ENCODE measurements around the gene CRYL1.

GRCh38 chr13:20546556-20546955 is 20.9 kb upstream of the CRYL1 start:
- TF ChIP-seq SP1 (IDR thresholded peaks at IDR 0.05; ENCODE audit: low read depth) (no peak), EZH2 (IDR thresholded peaks at IDR 0.05) (no peak), ATF3 (IDR thresholded peaks at IDR 0.05) (no peak), EGR1 (IDR thresholded peaks at IDR 0.05; ENCODE audit: low read depth) (no peak), JUND (IDR thresholded peaks at IDR 0.05) (no peak), SRF (IDR thresholded peaks at IDR 0.05; ENCODE audit: low read depth) (no peak), POLR2AphosphoS5 (IDR thresholded peaks at IDR 0.05; ENCODE audit: low read depth, low read length) (no peak)
- TF ChIP-seq, protein P1, sequence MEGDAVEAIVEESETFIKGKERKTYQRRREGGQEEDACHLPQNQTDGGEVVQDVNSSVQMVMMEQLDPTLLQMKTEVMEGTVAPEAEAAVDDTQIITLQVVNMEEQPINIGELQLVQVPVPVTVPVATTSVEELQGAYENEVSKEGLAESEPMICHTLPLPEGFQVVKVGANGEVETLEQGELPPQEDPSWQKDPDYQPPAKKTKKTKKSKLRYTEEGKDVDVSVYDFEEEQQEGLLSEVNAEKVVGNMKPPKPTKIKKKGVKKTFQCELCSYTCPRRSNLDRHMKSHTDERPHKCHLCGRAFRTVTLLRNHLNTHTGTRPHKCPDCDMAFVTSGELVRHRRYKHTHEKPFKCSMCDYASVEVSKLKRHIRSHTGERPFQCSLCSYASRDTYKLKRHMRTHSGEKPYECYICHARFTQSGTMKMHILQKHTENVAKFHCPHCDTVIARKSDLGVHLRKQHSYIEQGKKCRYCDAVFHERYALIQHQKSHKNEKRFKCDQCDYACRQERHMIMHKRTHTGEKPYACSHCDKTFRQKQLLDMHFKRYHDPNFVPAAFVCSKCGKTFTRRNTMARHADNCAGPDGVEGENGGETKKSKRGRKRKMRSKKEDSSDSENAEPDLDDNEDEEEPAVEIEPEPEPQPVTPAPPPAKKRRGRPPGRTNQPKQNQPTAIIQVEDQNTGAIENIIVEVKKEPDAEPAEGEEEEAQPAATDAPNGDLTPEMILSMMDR (IDR thresholded peaks at IDR 0.05 in 2 of 3, conservative IDR thresholded peaks at IDR 0.05 in 1 of 3; ENCODE audit: borderline replicate concordance in 1 of 3, insufficient read depth in 1 of 3, low read depth in 2 of 3, low read length in 2 of 3), result no peak
- TF ChIP-seq, protein P2, sequence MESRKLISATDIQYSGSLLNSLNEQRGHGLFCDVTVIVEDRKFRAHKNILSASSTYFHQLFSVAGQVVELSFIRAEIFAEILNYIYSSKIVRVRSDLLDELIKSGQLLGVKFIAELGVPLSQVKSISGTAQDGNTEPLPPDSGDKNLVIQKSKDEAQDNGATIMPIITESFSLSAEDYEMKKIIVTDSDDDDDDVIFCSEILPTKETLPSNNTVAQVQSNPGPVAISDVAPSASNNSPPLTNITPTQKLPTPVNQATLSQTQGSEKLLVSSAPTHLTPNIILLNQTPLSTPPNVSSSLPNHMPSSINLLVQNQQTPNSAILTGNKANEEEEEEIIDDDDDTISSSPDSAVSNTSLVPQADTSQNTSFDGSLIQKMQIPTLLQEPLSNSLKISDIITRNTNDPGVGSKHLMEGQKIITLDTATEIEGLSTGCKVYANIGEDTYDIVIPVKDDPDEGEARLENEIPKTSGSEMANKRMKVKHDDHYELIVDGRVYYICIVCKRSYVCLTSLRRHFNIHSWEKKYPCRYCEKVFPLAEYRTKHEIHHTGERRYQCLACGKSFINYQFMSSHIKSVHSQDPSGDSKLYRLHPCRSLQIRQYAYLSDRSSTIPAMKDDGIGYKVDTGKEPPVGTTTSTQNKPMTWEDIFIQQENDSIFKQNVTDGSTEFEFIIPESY (IDR thresholded peaks at IDR 0.05; ENCODE audit: extremely low read depth, insufficient replicate concordance, low read length), result no peak

Measured in HCT116 (cell line).